Endothelial cell of umbilical vein (primary cell): ENCODE measurements around the gene SUGP2. TPM values are rescaled to one million over a fixed set of nuclear protein-coding genes. Genes with fewer than 3 reads are reported as not detected.

Source experiments
- BruUV-seq: library from RNA; stranded (reverse); fragments of 400-500 nt; replicated peaks from 2 replicates; lab custom pipeline; 2021; lab: Mats Ljungman, UMichigan
- CTCF ChIA-PET: fragments of 300-600, 350-600 bp; sonication (Branson Sonifier 250); formaldehyde crosslinking; loops from one replicate; lab custom pipeline; 2021; ENCODE audit warnings: antibody characterized with exemption, inconsistent platforms; lab: Charles Lee
- POLR2A ChIA-PET: fragments of 300-600, 350-600 bp; sonication (Branson Sonifier 250); formaldehyde crosslinking; loops from one replicate; lab custom pipeline; 2021; ENCODE audit warnings: antibody characterized with exemption, inconsistent platforms; lab: Charles Lee
- DNase-seq: peaks from one replicate; pipeline ENCODE4 v3.0.0-alpha.2; 2011; ENCODE audit warnings: low read depth, low spot score
- FAIRE-seq: peaks from 2 replicates; lab custom pipeline; 2011; peaks lifted over from hg19 to GRCh38; lab: Jason Lieb, UNC
- H2AFZ ChIP-seq: 2 replicates; pipeline ENCODE4 v1.6.0; 2012; ENCODE audit warnings: low read depth, low read length, control low read depth, inconsistent platforms
- H3K27ac ChIP-seq: 2 replicates; pipeline ENCODE4 v1.5.1; 2011; ENCODE audit warnings: low read depth, mild to moderate bottlenecking, control low read depth, low read length, moderate library complexity; ENCODE audit not compliant: insufficient read depth
- H3K27me3 ChIP-seq, 2 experiments: 2 replicates each; pipeline versions ENCODE4 v1.6.0 to v1.6.1; 2011; ENCODE audit warnings: low read length in 2 of 2, mixed read lengths in 1 of 2; ENCODE audit not compliant: control insufficient read depth in 2 of 2, insufficient read depth in 2 of 2
- H3K36me3 ChIP-seq, 2 experiments: 2 replicates in 1 of 2; 3 replicates in 1 of 2; pipeline ENCODE4 v1.5.1; 2011; ENCODE audit warnings: low read length in 2 of 2, mild to moderate bottlenecking in 1 of 2, moderate library complexity in 1 of 2; ENCODE audit not compliant: control insufficient read depth in 2 of 2, insufficient read depth in 2 of 2; ENCODE audit errors: extremely low read depth in 1 of 2
- H3K4me1 ChIP-seq: 3 replicates; pipeline ENCODE4 v1.5.1; 2011; ENCODE audit warnings: mild to moderate bottlenecking, low read length; ENCODE audit not compliant: control insufficient read depth, insufficient read depth; ENCODE audit errors: extremely low read depth
- H3K4me2 ChIP-seq: 2 replicates; pipeline ENCODE4 v1.6.1; 2011; ENCODE audit warnings: low read length, control low read depth, mixed read lengths; ENCODE audit not compliant: insufficient read depth
- H3K4me3 ChIP-seq, 3 experiments: fragments of 200-600 bp in 1 of 3; sonication (generic), shearing (Covaris generic) in 1 of 3; replicated peaks in 1 of 3; 2 replicates each; pipeline ENCODE4 v1.5.1; 2011 to 2016; ENCODE audit warnings: control low read depth in 3 of 3, low read length in 3 of 3, mild to moderate bottlenecking in 2 of 3, inconsistent platforms in 1 of 3, low read depth in 1 of 3, moderate library complexity in 1 of 3; ENCODE audit not compliant: insufficient read depth in 1 of 3
- H3K79me2 ChIP-seq: 2 replicates; pipeline ENCODE4 v1.6.0; 2012; ENCODE audit warnings: low read length, inconsistent platforms; ENCODE audit not compliant: control insufficient read depth, insufficient read depth
- H3K9ac ChIP-seq: replicated peaks from 2 replicates; pipeline ENCODE3; 2011; ENCODE audit warnings: low read length, control low read depth; ENCODE audit not compliant: insufficient read depth; ENCODE audit errors: extremely low read depth
- H3K9me1 ChIP-seq: replicated peaks from 3 replicates; pipeline ENCODE4 v1.6.0; 2011; ENCODE audit warnings: mild to moderate bottlenecking, low read length; ENCODE audit not compliant: control insufficient read depth, insufficient read depth; ENCODE audit errors: extremely low read depth
- H3K9me3 ChIP-seq: replicated peaks from 2 replicates; pipeline ENCODE4 v1.5.1; 2012; ENCODE audit warnings: low read length, inconsistent platforms; ENCODE audit not compliant: control insufficient read depth, insufficient read depth
- H4K20me1 ChIP-seq: replicated peaks from 2 replicates; pipeline ENCODE3; 2011; ENCODE audit warnings: mild to moderate bottlenecking, low read length; ENCODE audit not compliant: control insufficient read depth, insufficient read depth; ENCODE audit errors: extremely low read depth
- CTCF ChIP-seq, 2 donors: IDR thresholded peaks; 1 replicate in 1 of 2; 2 replicates in 1 of 2; pipeline ENCODE4 v1.5.1; 2011; ENCODE audit warnings: low read length in 2 of 2, mild to moderate bottlenecking in 2 of 2, moderate library complexity in 2 of 2, control low read depth in 1 of 2, inconsistent platforms in 1 of 2, low read depth in 1 of 2; ENCODE audit not compliant: insufficient read depth in 1 of 2; ENCODE audit errors: extremely low read depth in 1 of 2
- EZH2 ChIP-seq: IDR thresholded peaks from 2 replicates; pipeline ENCODE4 v1.6.1; 2012; ENCODE audit warnings: borderline replicate concordance, low read depth, mild to moderate bottlenecking, moderate library complexity, low read length, inconsistent platforms; ENCODE audit not compliant: severe bottlenecking
- FOS ChIP-seq: IDR thresholded peaks from 2 replicates; pipeline ENCODE4 v1.6.1; 2011; ENCODE audit warnings: mild to moderate bottlenecking, low read length, moderate library complexity, borderline replicate concordance; ENCODE audit not compliant: insufficient read depth
- GATA2 ChIP-seq: IDR thresholded peaks from 2 replicates; pipeline ENCODE4 v1.7.0; 2011; ENCODE audit warnings: low read depth, mild to moderate bottlenecking, moderate library complexity, mixed read lengths, low read length; ENCODE audit not compliant: insufficient read length, insufficient read depth
- MAX ChIP-seq: IDR thresholded peaks from 2 replicates; pipeline ENCODE4 v1.6.1; 2011; ENCODE audit not compliant: insufficient read depth, insufficient read length
- MYC ChIP-seq: IDR thresholded peaks from one replicate; pipeline ENCODE4 v1.6.1; 2011; ENCODE audit warnings: mild to moderate bottlenecking, low read depth, low read length
- POLR2A ChIP-seq: IDR thresholded peaks from 2 replicates; pipeline ENCODE4 v1.6.1; 2012; ENCODE audit warnings: low read depth, mild to moderate bottlenecking, control low read depth, low read length
- dilution Hi-C: fragments of 300-500 bp; cut with MboI; formaldehyde crosslinking; loops from one replicate; pipeline ENCODE4 v1.15.0; 2019; ENCODE audit warnings: low sequenced_read_pairs; ENCODE audit not compliant: extremely low pct_ligation_motif_present
- intact Hi-C: fragments of 100-400 bp; cut with micrococcal nuclease; formaldehyde crosslinking; loops from one replicate; pipeline ENCODE4 v1.10.0; 2022
- polyA plus RNA-seq, 4 experiments: library from polyadenylated mRNA; depleted of rRNA in 3 of 4; stranded (reverse) in 3 of 4; unstranded in 1 of 4; fragments of >200 nt; gene quantifications; 2 replicates each; pipeline versions ENCODE4 v1.2.1 to v1.2.3, GENCODE V29; 2011 to 2012; ENCODE audit warnings: missing spikeins in 1 of 4
- total RNA-seq: library from RNA; stranded (reverse); gene quantifications from 2 replicates; pipeline ENCODE4 v1.2.3, GENCODE V29; 2021

The SUGP2 gene
- total and polyA plus RNA-seq, 2 donors (not counting 3 experiments of a cell fraction or from before 2014, with no cell fraction given), result 44.6 to 79.7 TPM

GRCh38 chr19:19077103-19077502 is 43.8 kb upstream of the SUGP2 start:
- Histone ChIP-seq H3K9me1 (no peaks in the 10 kb centered on the region), H3K9me3 (no peaks in the 10 kb centered on the region), H3K36me3 (no peaks in the 10 kb centered on the region), H3K27ac (no peak overlapping the region), H2AFZ (no peak overlapping the region), H3K4me3 (no peak overlapping the region), H4K20me1 (no peaks in the 10 kb centered on the region), H3K4me2 (no peak overlapping the region), H3K4me1 (no peaks in the 10 kb centered on the region), H3K79me2 (no peaks in the 10 kb centered on the region), H3K9ac (no peak overlapping the region), H3K27me3 (no peaks in the 10 kb centered on the region)
- DNase-seq (no peak), FAIRE-seq (no peak)
- POLR2A ChIA-PET, result no interaction called here
- dilution Hi-C loops (no loop called here), intact Hi-C loops (no loop called here)
- TF ChIP-seq POLR2A (no peak), MYC (no peak), EZH2 (no peak), FOS (no peak), MAX (no peak), GATA2 (no peak), CTCF (IDR thresholded peaks at IDR 0.05; ENCODE audit: extremely low read depth in 1 of 2, insufficient read depth in 1 of 2, low read depth in 1 of 2, low read length in 2 of 2) (no peak)
- no TSS peak for BruUV-seq
- CTCF ChIA-PET, result no interaction called here
